Loucy (cell line): ENCODE data around the gene DUSP7.

Experiments
- EZH2phosphoT487 ChIP-seq: fragments of 200-600 bp; IDR thresholded peaks from 2 replicates; pipeline ENCODE4 v1.6.1; 2018; ENCODE audit warnings: antibody characterized with exemption, mild to moderate bottlenecking, moderate library complexity, borderline replicate concordance
- TF ChIP-seq, protein P1 (sequence below): fragments of 200-600 bp; sonication (generic); conservative IDR thresholded peaks from 2 replicates; pipeline ENCODE4 v1.5.1; 2014; ENCODE audit warnings: mild to moderate bottlenecking, antibody characterized with exemption, low read length

DNA sequence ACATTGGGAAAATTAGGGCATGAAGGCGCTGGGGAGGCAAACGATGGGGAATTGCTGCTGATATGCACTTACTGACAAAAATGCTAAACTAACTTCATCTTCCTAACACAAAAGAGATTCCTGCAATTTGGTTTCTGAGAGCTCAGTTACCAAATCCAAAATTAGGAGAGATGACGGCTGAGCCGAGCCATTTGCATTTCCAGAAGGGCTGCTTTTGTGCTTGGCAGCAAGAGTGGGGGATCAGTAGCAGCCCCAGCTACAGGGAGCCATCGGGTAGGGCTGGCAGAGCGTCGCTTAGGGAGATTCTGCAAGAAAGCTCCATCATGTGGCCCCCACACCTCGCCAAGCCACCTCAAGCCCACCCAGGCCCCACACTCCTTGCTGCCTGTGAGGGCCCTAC lies 16.1 kb upstream of the DUSP7 start:
- TF ChIP-seq, protein P1, sequence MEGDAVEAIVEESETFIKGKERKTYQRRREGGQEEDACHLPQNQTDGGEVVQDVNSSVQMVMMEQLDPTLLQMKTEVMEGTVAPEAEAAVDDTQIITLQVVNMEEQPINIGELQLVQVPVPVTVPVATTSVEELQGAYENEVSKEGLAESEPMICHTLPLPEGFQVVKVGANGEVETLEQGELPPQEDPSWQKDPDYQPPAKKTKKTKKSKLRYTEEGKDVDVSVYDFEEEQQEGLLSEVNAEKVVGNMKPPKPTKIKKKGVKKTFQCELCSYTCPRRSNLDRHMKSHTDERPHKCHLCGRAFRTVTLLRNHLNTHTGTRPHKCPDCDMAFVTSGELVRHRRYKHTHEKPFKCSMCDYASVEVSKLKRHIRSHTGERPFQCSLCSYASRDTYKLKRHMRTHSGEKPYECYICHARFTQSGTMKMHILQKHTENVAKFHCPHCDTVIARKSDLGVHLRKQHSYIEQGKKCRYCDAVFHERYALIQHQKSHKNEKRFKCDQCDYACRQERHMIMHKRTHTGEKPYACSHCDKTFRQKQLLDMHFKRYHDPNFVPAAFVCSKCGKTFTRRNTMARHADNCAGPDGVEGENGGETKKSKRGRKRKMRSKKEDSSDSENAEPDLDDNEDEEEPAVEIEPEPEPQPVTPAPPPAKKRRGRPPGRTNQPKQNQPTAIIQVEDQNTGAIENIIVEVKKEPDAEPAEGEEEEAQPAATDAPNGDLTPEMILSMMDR = no peak
- no peak for TF ChIP-seq EZH2phosphoT487
